CD14-positive monocyte (primary cell): ENCODE results near the gene DPPA2. TPM values are rescaled to one million over a fixed set of nuclear protein-coding genes. Genes with fewer than 3 reads are reported as not detected.

Experiments used
- DNase-seq, 3 donors: peaks; one replicate each; pipeline ENCODE4 v3.0.0-alpha.2; 2011 to 2022
- H2AFZ ChIP-seq: 2 replicates; pipeline ENCODE4 v1.6.0; 2012; ENCODE audit warnings: mild to moderate bottlenecking, low read depth, low read length, inconsistent platforms; ENCODE audit not compliant: insufficient read depth, poor library complexity, severe bottlenecking
- H3K27ac ChIP-seq, 2 donors: 1 replicate in 1 of 2; 2 replicates in 1 of 2; pipeline ENCODE4 v1.5.1; 2012 to 2013; ENCODE audit warnings: low read length in 2 of 2, control low read depth in 1 of 2, inconsistent platforms in 1 of 2, low read depth in 1 of 2, mild to moderate bottlenecking in 1 of 2
- H3K27me3 ChIP-seq, 2 donors: one replicate each; pipeline versions ENCODE4 v1.6.0 to v1.6.1; 2011 to 2013; ENCODE audit warnings: low read length in 2 of 2; ENCODE audit not compliant: control insufficient read depth in 2 of 2, insufficient read depth in 2 of 2
- H3K36me3 ChIP-seq, 2 donors: replicated peaks in 1 of 2; 1 replicate in 1 of 2; 2 replicates in 1 of 2; pipeline versions ENCODE4 v1.5.1 to v1.6.1; 2012 to 2013; ENCODE audit warnings: low read length in 2 of 2, control low read depth in 1 of 2, inconsistent platforms in 1 of 2, mild to moderate bottlenecking in 1 of 2; ENCODE audit not compliant: insufficient read depth in 2 of 2, control insufficient read depth in 1 of 2
- H3K4me1 ChIP-seq, 2 donors: 1 replicate in 1 of 2; 2 replicates in 1 of 2; pipeline versions ENCODE4 v1.5.1 to v1.6.1; 2012 to 2013; ENCODE audit warnings: low read length in 2 of 2, control low read depth in 1 of 2, inconsistent platforms in 1 of 2, mild to moderate bottlenecking in 1 of 2, moderate library complexity in 1 of 2; ENCODE audit not compliant: insufficient read depth in 2 of 2, control insufficient read depth in 1 of 2
- H3K4me2 ChIP-seq: replicated peaks from 2 replicates; pipeline ENCODE3; 2012; ENCODE audit warnings: low read length, moderate library complexity, mild to moderate bottlenecking; ENCODE audit not compliant: poor library complexity, severe bottlenecking; ENCODE audit errors: extremely low read depth
- H3K4me3 ChIP-seq, 3 experiments: fragments of 200-600 bp in 1 of 3; sonication (generic) in 1 of 3; replicated peaks in 1 of 3; 1 replicate in 2 of 3; 2 replicates in 1 of 3; pipeline ENCODE4 v1.5.1; 2011 to 2013; ENCODE audit warnings: low read length in 3 of 3, mild to moderate bottlenecking in 3 of 3, control low read depth in 2 of 3, low read depth in 2 of 3, inconsistent platforms in 1 of 3, moderate library complexity in 1 of 3
- H3K79me2 ChIP-seq: 2 replicates; pipeline ENCODE4 v1.6.0; 2012; ENCODE audit warnings: mild to moderate bottlenecking, control low read depth, inconsistent platforms, low read length, moderate library complexity; ENCODE audit not compliant: insufficient read depth
- H3K9ac ChIP-seq: 2 replicates; pipeline ENCODE4 v1.6.0; 2017; ENCODE audit warnings: low read length, mild to moderate bottlenecking; ENCODE audit not compliant: insufficient read depth, poor library complexity, severe bottlenecking
- H3K9me3 ChIP-seq, 2 donors: replicated peaks in 1 of 2; 1 replicate in 1 of 2; 2 replicates in 1 of 2; pipeline versions ENCODE4 v1.5.1 to v1.6.1; 2012 to 2013; ENCODE audit warnings: low read length in 2 of 2, control low read depth in 1 of 2; ENCODE audit not compliant: control insufficient read depth in 1 of 2, insufficient read depth in 1 of 2
- H4K20me1 ChIP-seq: 2 replicates; pipeline ENCODE4 v1.6.0; 2012; ENCODE audit warnings: mild to moderate bottlenecking, low read length, control low read depth, moderate library complexity; ENCODE audit not compliant: insufficient read depth
- H3K27ac Mint-ChIP-seq, 7 donors: one replicate each; pipeline ENCODE4 v1.8.0; 2020; ENCODE audit warnings: mild to moderate bottlenecking in 7 of 7, mixed read lengths in 7 of 7, moderate library complexity in 6 of 7, inconsistent platforms in 2 of 7
- H3K27me3 Mint-ChIP-seq, 3 donors: one replicate each; pipeline ENCODE4 v1.8.0; 2021 to 2022; ENCODE audit warnings: low read depth in 3 of 3, mild to moderate bottlenecking in 3 of 3, mixed read lengths in 3 of 3, moderate library complexity in 3 of 3, inconsistent platforms in 1 of 3
- H3K36me3 Mint-ChIP-seq, 2 donors: one replicate each; pipeline ENCODE4 v1.8.0; 2020; ENCODE audit warnings: mixed read lengths in 2 of 2, inconsistent platforms in 1 of 2, mild to moderate bottlenecking in 1 of 2
- H3K4me1 Mint-ChIP-seq: one replicate; pipeline ENCODE4 v1.8.0; 2020; ENCODE audit warnings: mild to moderate bottlenecking, mixed read lengths
- H3K4me3 Mint-ChIP-seq, 2 donors: one replicate each; pipeline ENCODE4 v1.8.0; 2020; ENCODE audit warnings: mild to moderate bottlenecking in 2 of 2, mixed read lengths in 2 of 2, moderate library complexity in 1 of 2
- H3K9me3 Mint-ChIP-seq, 7 donors: one replicate each; pipeline ENCODE4 v1.8.0; 2020 to 2022; ENCODE audit warnings: mixed read lengths in 7 of 7, mild to moderate bottlenecking in 6 of 7, moderate library complexity in 6 of 7, inconsistent platforms in 2 of 7
- CTCF ChIP-seq: fragments of 200-600 bp; IDR thresholded peaks from one replicate; pipeline ENCODE4 v1.8.0; 2022; ENCODE audit warnings: antibody characterized with exemption, mild to moderate bottlenecking
- WGBS: methylation state at CpG from one replicate; pipeline ENCODE4 v1.1.5; 2013; ENCODE audit warnings: missing lambda C conversion rate; ENCODE audit not compliant: insufficient coverage; 5-methylcytosine and 5-hydroxymethylcytosine counted together
- intact Hi-C, 2 donors: fragments of 100-400 bp; cut with micrococcal nuclease; formaldehyde crosslinking; loops; one replicate each; pipeline versions ENCODE4 v1.15.0 to v1.15.1; 2023
- polyA plus RNA-seq, 3 donors: library from polyadenylated mRNA; depleted of rRNA in 1 of 3; unstranded in 2 of 3; stranded (reverse) in 1 of 3; fragments of 300-500 nt in 2 of 3; fragments of >200 nt in 1 of 3; fragmentation: Illumina TruSeq in 2 of 3; gene quantifications; 1 replicate in 2 of 3; 2 replicates in 1 of 3; pipeline ENCODE4 v1.2.3, GENCODE V29; 2012 to 2021

DPPA2 gene
- polyA plus RNA-seq, 3 donors: not detected

GRCh38 chr3:109325109-109325508, 8.8 kb upstream of the DPPA2 start:
- no peak overlapping the region for H3K27ac Mint-ChIP-seq
- no peak overlapping the region for H3K27ac ChIP-seq
- no peak overlapping the region for H3K9ac ChIP-seq
- peaks cover 0 to 9% (median 2%) of the 10 kb centered on the region in 7 donors for H3K9me3 Mint-ChIP-seq
- no peaks in the 10 kb centered on the region for H3K79me2 ChIP-seq
- no peak overlapping the region for H3K4me2 ChIP-seq
- H3K27me3 ChIP-seq: no peaks in the 10 kb centered on the region
- no peak overlapping the region for H3K4me3 ChIP-seq
- no peak overlapping the region for H2AFZ ChIP-seq
- H4K20me1 ChIP-seq: no peaks in the 10 kb centered on the region
- intact Hi-C loops: no loop called here
- H3K27me3 Mint-ChIP-seq: no peaks in the 10 kb centered on the region
- H3K4me1 ChIP-seq: no peaks in the 10 kb centered on the region
- H3K36me3 Mint-ChIP-seq: no peaks in the 10 kb centered on the region
- H3K36me3 ChIP-seq: no peaks in the 10 kb centered on the region
- DNase-seq: no peak
- TF ChIP-seq CTCF: no peak
- WGBS: 100% methylated on average over 1 of the region's 5 CpGs
- no peak overlapping the region for H3K4me3 Mint-ChIP-seq
- H3K9me3 ChIP-seq: peaks cover 0 to 5% of the 10 kb centered on the region in 2 donors
- peaks cover 10% of the 10 kb centered on the region for H3K4me1 Mint-ChIP-seq

DNA sequence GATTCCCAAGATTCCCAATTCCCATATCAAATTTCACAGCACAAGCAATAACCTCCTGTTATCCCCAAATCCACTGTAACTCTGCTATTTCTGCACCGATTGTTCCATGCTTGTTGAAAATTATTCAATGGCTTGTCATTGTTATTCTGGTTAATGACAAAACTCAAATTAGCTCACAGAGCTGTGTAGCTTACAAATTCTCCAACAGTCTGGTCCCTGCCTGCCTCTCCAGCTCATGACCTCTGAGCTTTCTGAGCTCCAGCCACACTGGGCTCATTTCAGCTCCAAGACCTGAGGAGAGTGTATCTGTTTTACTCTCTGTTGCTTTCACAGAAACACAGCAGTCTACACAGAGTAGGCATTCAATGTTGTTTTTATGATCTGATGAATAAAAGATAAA, 3.3 kb downstream of the DPPA2 start:
- no peaks in the 10 kb centered on the region for H3K4me1 Mint-ChIP-seq
- no peak overlapping the region for H3K27ac ChIP-seq

More for the DNA sequence above, 3.3 kb downstream of the DPPA2 start:
- Histone ChIP-seq H3K27me3 (no peaks in the 10 kb centered on the region), H3K4me3 (no peak overlapping the region), H3K4me1 (no peaks in the 10 kb centered on the region), H3K79me2 (no peaks in the 10 kb centered on the region), H3K36me3 (no peaks in the 10 kb centered on the region), H3K9ac (no peak overlapping the region), H3K4me2 (no peak overlapping the region), H3K9me3 (no peaks in the 10 kb centered on the region), H4K20me1 (no peaks in the 10 kb centered on the region), H2AFZ (no peak overlapping the region)
- H3K27ac Mint-ChIP-seq: no peak overlapping the region
- no peak for DNase-seq
- no peak for TF ChIP-seq CTCF
- H3K4me3 Mint-ChIP-seq: no peak overlapping the region
- intact Hi-C loops: no loop called here
- H3K9me3 Mint-ChIP-seq: peaks cover 0 to 16% (median 4%) of the 10 kb centered on the region in 7 donors
- H3K27me3 Mint-ChIP-seq: no peaks in the 10 kb centered on the region
- no peaks in the 10 kb centered on the region for H3K36me3 Mint-ChIP-seq
- WGBS: no CpG with 5 or more reads among the region's 1 CpG
